ENCODE results near the gene ZBTB7C.

- TF ChIP-seq SP1 (IDR thresholded peaks at IDR 0.05): no peak
- TF ChIP-seq L3MBTL2 (conservative IDR thresholded peaks at IDR 0.05): no peak
- TF ChIP-seq FOXK2 (IDR thresholded peaks at IDR 0.05): no peak
- TF ChIP-seq HDGF (IDR thresholded peaks at IDR 0.05; ENCODE audit: borderline replicate concordance): no peak
- TF ChIP-seq TARDBP (IDR thresholded peaks at IDR 0.05): no peak
- TF ChIP-seq FOXM1 (IDR thresholded peaks at IDR 0.05; ENCODE audit: borderline replicate concordance): no peak
- TF ChIP-seq BHLHE40 (IDR thresholded peaks at IDR 0.05; ENCODE audit: borderline replicate concordance): no peak
Measured at GRCh38 chr18:48127606-48128005, 281.6 kb downstream of the ZBTB7C start.
